HepG2 (cell line): ENCODE data around the gene METRNL. TPM values are rescaled to one million over a fixed set of nuclear protein-coding genes. Genes with fewer than 3 reads are reported as not detected.

Experiments used
- ATM ChIP-seq: fragments of 450-650 bp; IDR thresholded peaks from 2 replicates; pipeline ENCODE4 v1.7.1; 2017; ENCODE audit warnings: mild to moderate bottlenecking, borderline replicate concordance
- DMAP1 ChIP-seq: IDR thresholded peaks from 2 replicates; pipeline ENCODE4 v1.6.1; 2016
- ETV5 ChIP-seq: IDR thresholded peaks from 2 replicates; pipeline ENCODE4 v1.6.1; 2018; ENCODE audit warnings: missing biosample characterization, missing genetic modification reagents, inconsistent platforms, borderline replicate concordance
- KDM5B ChIP-seq: sonication (generic); formaldehyde crosslinking; IDR thresholded peaks from 2 replicates; pipeline ENCODE4 v1.4.0; 2020; ENCODE audit warnings: missing genetic modification reagents, mild to moderate bottlenecking, borderline replicate concordance
- NFE2 ChIP-seq: sonication (generic); formaldehyde crosslinking; IDR thresholded peaks from 2 replicates; pipeline ENCODE4 v1.4.0; 2020; ENCODE audit warnings: missing genetic modification reagents
- THAP11 ChIP-seq: IDR thresholded peaks from 2 replicates; pipeline ENCODE4 v1.6.1; 2016; ENCODE audit warnings: missing biosample characterization, missing genetic modification reagents
- ZNF260 ChIP-seq: sonication (generic); formaldehyde crosslinking; IDR thresholded peaks from 2 replicates; pipeline ENCODE4 v1.4.0; 2020; ENCODE audit warnings: missing genetic modification reagents, low read depth, mild to moderate bottlenecking, borderline replicate concordance
- ZNF564 ChIP-seq: sonication (generic); formaldehyde crosslinking; IDR thresholded peaks from 2 replicates; pipeline ENCODE4 v1.8.1; 2023; ENCODE audit warnings: mild to moderate bottlenecking, missing genetic modification reagents
- ZNF776 ChIP-seq: sonication (generic); formaldehyde crosslinking; IDR thresholded peaks from 2 replicates; pipeline ENCODE4 v1.4.0; 2020; ENCODE audit warnings: mild to moderate bottlenecking, missing genetic modification reagents
- ZNF792 ChIP-seq: IDR thresholded peaks from 2 replicates; pipeline ENCODE4 v1.6.1; 2016
- polyA plus RNA-seq, 8 experiments: library from polyadenylated mRNA; depleted of rRNA in 3 of 8; stranded (reverse) in 7 of 8; unstranded in 1 of 8; fragments of >200 nt; fragmentation: Illumina TruSeq in 4 of 8; extraction: Trizol in 4 of 8; gene quantifications; 2 replicates each; pipeline versions ENCODE4 v1.2.1 to v1.2.3, GENCODE V29; 2011 to 2016; ENCODE audit warnings: low read depth in 4 of 8, missing spikeins in 1 of 8, mixed read lengths in 1 of 8; ENCODE audit not compliant: insufficient read depth in 1 of 8
- total RNA-seq, 5 experiments: library from RNA; depleted of rRNA; stranded (reverse); fragments of >200 nt; fragmentation: Illumina TruSeq; extraction: Trizol; gene quantifications; 2 replicates each; pipeline ENCODE4 v1.2.3, GENCODE V29; 2016; ENCODE audit warnings: low read depth in 1 of 5
- TF ChIP-seq, protein P1 (sequence below): sonication (generic); formaldehyde crosslinking; IDR thresholded peaks from 2 replicates; pipeline ENCODE4 v1.4.0; 2020; ENCODE audit warnings: low read depth, missing genetic modification reagents
- TF ChIP-seq, protein P2 (sequence below): sonication (generic); formaldehyde crosslinking; IDR thresholded peaks from 2 replicates; pipeline ENCODE4 v1.5.0; 2020; ENCODE audit warnings: mild to moderate bottlenecking, low read depth, missing genetic modification reagents, borderline replicate concordance
- TF ChIP-seq, protein P3 (sequence below): sonication (generic); formaldehyde crosslinking; IDR thresholded peaks from 2 replicates; pipeline ENCODE4 v1.4.0; 2020; ENCODE audit warnings: missing genetic modification reagents, borderline replicate concordance
- TF ChIP-seq, protein P4 (sequence below): sonication (generic); formaldehyde crosslinking; IDR thresholded peaks from 2 replicates; pipeline ENCODE4 v1.5.1; 2020; ENCODE audit warnings: mild to moderate bottlenecking, missing genetic modification reagents, moderate library complexity
- TF ChIP-seq, protein P5 (sequence below): sonication (generic); formaldehyde crosslinking; IDR thresholded peaks from 2 replicates; pipeline ENCODE4 v1.9.0; 2021; ENCODE audit warnings: missing genetic modification reagents, mild to moderate bottlenecking, borderline replicate concordance

METRNL gene
- total and polyA plus RNA-seq, 2 of the 13 experiments (the other 11 are each of a cell fraction or from before 2014, with no cell fraction given): 0.66 to 0.84 TPM

DNA sequence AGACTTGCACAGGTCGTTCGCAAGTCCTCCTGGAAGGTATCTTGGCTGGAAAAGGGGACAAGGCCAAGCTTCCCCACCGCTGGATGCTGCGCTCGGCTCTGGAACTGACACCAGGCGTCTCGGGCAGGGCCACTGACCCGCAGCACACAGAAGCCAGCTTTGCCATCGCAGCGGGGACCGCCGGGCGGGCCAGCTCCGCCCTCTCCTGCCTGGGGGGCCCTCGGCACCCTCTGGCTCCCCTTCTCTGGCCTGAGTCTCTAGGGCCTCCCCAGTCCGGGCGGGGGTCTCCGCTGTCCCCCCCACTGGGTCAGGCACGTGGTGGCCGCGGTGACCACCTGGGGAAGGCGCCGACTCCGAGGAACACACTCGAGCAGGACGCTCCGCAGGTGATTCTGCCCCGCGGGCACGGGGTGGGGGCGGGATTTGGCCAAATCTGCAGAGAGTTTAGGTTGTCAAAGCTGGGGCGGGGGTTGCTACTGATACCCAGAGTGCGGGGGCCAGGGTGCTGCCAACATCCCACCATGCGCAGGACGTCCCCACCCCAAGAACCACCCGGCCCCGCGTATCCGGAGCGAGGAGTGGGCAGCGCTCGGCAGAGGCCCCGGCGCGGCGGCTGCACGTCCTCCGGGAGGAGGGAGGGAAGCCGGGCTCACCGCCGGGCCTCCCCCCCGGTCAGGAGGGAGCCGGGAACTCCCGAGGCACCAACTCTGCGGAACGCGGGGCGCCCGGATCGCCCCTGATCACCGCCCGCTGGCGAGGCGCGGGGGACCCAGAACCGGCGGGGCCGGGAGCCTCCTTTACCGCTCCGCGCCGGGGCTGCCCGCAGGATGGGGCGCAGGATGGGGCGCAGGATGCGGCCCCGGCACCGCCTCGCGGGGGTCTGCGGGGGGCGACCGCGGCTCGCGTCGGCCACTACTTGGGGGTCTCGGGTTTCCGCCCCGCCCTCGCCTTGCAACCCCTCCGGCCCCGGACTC lies 744 bp upstream of the METRNL start (continued):
- TF ChIP-seq, protein P1, sequence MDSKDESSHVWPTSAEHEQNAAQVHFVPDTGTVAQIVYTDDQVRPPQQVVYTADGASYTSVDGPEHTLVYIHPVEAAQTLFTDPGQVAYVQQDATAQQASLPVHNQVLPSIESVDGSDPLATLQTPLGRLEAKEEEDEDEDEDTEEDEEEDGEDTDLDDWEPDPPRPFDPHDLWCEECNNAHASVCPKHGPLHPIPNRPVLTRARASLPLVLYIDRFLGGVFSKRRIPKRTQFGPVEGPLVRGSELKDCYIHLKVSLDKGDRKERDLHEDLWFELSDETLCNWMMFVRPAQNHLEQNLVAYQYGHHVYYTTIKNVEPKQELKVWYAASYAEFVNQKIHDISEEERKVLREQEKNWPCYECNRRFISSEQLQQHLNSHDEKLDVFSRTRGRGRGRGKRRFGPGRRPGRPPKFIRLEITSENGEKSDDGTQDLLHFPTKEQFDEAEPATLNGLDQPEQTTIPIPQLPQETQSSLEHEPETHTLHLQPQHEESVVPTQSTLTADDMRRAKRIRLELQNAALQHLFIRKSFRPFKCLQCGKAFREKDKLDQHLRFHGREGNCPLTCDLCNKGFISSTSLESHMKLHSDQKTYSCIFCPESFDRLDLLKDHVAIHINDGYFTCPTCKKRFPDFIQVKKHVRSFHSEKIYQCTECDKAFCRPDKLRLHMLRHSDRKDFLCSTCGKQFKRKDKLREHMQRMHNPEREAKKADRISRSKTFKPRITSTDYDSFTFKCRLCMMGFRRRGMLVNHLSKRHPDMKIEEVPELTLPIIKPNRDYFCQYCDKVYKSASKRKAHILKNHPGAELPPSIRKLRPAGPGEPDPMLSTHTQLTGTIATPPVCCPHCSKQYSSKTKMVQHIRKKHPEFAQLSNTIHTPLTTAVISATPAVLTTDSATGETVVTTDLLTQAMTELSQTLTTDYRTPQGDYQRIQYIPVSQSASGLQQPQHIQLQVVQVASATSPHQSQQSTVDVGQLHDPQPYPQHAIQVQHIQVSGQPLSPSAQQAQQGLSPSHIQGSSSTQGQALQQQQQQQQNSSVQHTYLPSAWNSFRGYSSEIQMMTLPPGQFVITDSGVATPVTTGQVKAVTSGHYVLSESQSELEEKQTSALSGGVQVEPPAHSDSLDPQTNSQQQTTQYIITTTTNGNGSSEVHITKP (CRISPR knock-in tag): no peak
- TF ChIP-seq DMAP1 (no peak), ZNF792 (no peak), ZNF776 (no peak), KDM5B (CRISPR knock-in tag) (0 out of 2 replicates have a peak, but pooled peaks have one; percentile 26), ATM (no peak), ZNF260 (CRISPR knock-in tag) (no peak), ETV5 (CRISPR knock-in tag) (no peak), THAP11 (no peak), NFE2 (no peak), ZNF564 (CRISPR knock-in tag) (no peak)
- TF ChIP-seq, protein P2, sequence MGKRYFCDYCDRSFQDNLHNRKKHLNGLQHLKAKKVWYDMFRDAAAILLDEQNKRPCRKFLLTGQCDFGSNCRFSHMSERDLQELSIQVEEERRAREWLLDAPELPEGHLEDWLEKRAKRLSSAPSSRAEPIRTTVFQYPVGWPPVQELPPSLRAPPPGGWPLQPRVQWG (CRISPR knock-in tag): no peak
- TF ChIP-seq, protein P3, sequence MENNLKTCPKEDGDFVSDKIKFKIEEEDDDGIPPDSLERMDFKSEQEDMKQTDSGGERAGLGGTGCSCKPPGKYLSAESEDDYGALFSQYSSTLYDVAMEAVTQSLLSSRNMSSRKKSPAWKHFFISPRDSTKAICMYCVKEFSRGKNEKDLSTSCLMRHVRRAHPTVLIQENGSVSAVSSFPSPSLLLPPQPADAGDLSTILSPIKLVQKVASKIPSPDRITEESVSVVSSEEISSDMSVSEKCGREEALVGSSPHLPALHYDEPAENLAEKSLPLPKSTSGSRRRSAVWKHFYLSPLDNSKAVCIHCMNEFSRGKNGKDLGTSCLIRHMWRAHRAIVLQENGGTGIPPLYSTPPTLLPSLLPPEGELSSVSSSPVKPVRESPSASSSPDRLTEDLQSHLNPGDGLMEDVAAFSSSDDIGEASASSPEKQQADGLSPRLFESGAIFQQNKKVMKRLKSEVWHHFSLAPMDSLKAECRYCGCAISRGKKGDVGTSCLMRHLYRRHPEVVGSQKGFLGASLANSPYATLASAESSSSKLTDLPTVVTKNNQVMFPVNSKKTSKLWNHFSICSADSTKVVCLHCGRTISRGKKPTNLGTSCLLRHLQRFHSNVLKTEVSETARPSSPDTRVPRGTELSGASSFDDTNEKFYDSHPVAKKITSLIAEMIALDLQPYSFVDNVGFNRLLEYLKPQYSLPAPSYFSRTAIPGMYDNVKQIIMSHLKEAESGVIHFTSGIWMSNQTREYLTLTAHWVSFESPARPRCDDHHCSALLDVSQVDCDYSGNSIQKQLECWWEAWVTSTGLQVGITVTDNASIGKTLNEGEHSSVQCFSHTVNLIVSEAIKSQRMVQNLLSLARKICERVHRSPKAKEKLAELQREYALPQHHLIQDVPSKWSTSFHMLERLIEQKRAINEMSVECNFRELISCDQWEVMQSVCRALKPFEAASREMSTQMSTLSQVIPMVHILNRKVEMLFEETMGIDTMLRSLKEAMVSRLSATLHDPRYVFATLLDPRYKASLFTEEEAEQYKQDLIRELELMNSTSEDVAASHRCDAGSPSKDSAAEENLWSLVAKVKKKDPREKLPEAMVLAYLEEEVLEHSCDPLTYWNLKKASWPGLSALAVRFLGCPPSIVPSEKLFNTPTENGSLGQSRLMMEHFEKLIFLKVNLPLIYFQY: no peak
- TF ChIP-seq, protein P4, sequence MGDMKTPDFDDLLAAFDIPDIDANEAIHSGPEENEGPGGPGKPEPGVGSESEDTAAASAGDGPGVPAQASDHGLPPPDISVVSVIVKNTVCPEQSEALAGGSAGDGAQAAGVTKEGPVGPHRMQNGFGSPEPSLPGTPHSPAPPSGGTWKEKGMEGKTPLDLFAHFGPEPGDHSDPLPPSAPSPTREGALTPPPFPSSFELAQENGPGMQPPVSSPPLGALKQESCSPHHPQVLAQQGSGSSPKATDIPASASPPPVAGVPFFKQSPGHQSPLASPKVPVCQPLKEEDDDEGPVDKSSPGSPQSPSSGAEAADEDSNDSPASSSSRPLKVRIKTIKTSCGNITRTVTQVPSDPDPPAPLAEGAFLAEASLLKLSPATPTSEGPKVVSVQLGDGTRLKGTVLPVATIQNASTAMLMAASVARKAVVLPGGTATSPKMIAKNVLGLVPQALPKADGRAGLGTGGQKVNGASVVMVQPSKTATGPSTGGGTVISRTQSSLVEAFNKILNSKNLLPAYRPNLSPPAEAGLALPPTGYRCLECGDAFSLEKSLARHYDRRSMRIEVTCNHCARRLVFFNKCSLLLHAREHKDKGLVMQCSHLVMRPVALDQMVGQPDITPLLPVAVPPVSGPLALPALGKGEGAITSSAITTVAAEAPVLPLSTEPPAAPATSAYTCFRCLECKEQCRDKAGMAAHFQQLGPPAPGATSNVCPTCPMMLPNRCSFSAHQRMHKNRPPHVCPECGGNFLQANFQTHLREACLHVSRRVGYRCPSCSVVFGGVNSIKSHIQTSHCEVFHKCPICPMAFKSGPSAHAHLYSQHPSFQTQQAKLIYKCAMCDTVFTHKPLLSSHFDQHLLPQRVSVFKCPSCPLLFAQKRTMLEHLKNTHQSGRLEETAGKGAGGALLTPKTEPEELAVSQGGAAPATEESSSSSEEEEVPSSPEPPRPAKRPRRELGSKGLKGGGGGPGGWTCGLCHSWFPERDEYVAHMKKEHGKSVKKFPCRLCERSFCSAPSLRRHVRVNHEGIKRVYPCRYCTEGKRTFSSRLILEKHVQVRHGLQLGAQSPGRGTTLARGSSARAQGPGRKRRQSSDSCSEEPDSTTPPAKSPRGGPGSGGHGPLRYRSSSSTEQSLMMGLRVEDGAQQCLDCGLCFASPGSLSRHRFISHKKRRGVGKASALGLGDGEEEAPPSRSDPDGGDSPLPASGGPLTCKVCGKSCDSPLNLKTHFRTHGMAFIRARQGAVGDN: peak; percentile 38; the same call in 1 of the 2 replicates
- TF ChIP-seq, protein P5, sequence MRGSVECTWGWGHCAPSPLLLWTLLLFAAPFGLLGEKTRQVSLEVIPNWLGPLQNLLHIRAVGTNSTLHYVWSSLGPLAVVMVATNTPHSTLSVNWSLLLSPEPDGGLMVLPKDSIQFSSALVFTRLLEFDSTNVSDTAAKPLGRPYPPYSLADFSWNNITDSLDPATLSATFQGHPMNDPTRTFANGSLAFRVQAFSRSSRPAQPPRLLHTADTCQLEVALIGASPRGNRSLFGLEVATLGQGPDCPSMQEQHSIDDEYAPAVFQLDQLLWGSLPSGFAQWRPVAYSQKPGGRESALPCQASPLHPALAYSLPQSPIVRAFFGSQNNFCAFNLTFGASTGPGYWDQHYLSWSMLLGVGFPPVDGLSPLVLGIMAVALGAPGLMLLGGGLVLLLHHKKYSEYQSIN (CRISPR knock-in tag): no peak
